H9 (cell line): ENCODE measurements around the gene RTN1. TPM values are rescaled to one million over a fixed set of nuclear protein-coding genes. Genes with fewer than 3 reads are reported as not detected.

Source experiments
- DNase-seq: peaks from one replicate; pipeline ENCODE4 v3.0.0-alpha.2; 2017
- H2AFZ ChIP-seq: one replicate; pipeline ENCODE4 v1.6.1; 2013; ENCODE audit warnings: mild to moderate bottlenecking, low read length, control low read depth, moderate library complexity
- H2AK5ac ChIP-seq: 2 replicates; pipeline ENCODE4 v1.6.1; 2013; ENCODE audit warnings: low read length, control low read depth, mixed read lengths; ENCODE audit not compliant: insufficient read length
- H2BK120ac ChIP-seq: one replicate; pipeline ENCODE4 v1.6.1; 2013; ENCODE audit warnings: low read depth, mild to moderate bottlenecking, low read length, control low read depth, inconsistent platforms; ENCODE audit not compliant: poor library complexity, severe bottlenecking
- H2BK12ac ChIP-seq: 2 replicates; pipeline ENCODE4 v1.6.1; 2013; ENCODE audit warnings: low read length, control low read depth, mixed read lengths, low read depth; ENCODE audit not compliant: insufficient read length
- H2BK15ac ChIP-seq: 2 replicates; pipeline ENCODE4 v1.6.1; 2013; ENCODE audit warnings: low read depth, low read length, control low read depth
- H2BK20ac ChIP-seq: one replicate; pipeline ENCODE4 v1.6.1; 2013; ENCODE audit warnings: low read depth, mild to moderate bottlenecking, low read length, control low read depth, inconsistent platforms; ENCODE audit not compliant: poor library complexity, severe bottlenecking
- H2BK5ac ChIP-seq: 2 replicates; pipeline ENCODE4 v1.6.1; 2013; ENCODE audit warnings: low read length, control low read depth, mixed read lengths; ENCODE audit not compliant: insufficient read length
- H3K14ac ChIP-seq: 2 replicates; pipeline ENCODE4 v1.6.1; 2013; ENCODE audit warnings: low read length, control low read depth; ENCODE audit not compliant: insufficient read depth
- H3K18ac ChIP-seq: 2 replicates; pipeline ENCODE4 v1.6.1; 2013; ENCODE audit warnings: low read depth, mild to moderate bottlenecking, mixed read lengths, low read length, control low read depth; ENCODE audit not compliant: insufficient read length
- H3K23ac ChIP-seq: 2 replicates; pipeline ENCODE4 v1.6.1; 2013; ENCODE audit warnings: low read length, control low read depth, mixed read lengths, low read depth; ENCODE audit not compliant: insufficient read length
- H3K23me2 ChIP-seq: 2 replicates; pipeline ENCODE4 v1.6.1; 2013; ENCODE audit warnings: low read depth, mild to moderate bottlenecking, mixed read lengths, low read length, control low read depth; ENCODE audit not compliant: insufficient read length, poor library complexity, severe bottlenecking
- H3K27ac ChIP-seq: 2 replicates; pipeline ENCODE4 v1.5.1; 2013; ENCODE audit warnings: low read length, control low read depth, mixed read lengths, low read depth; ENCODE audit not compliant: insufficient read length
- H3K27me3 ChIP-seq: 2 replicates; pipeline ENCODE4 v1.6.1; 2013; ENCODE audit warnings: low read length, control low read depth, inconsistent platforms; ENCODE audit not compliant: insufficient read depth
- H3K4ac ChIP-seq: 2 replicates; pipeline ENCODE4 v1.6.1; 2013; ENCODE audit warnings: low read depth, mild to moderate bottlenecking, control low read depth, inconsistent platforms, low read length, moderate library complexity
- H3K4me1 ChIP-seq: 2 replicates; pipeline ENCODE4 v1.6.1; 2013; ENCODE audit warnings: low read length, control low read depth, inconsistent platforms; ENCODE audit not compliant: insufficient read depth
- H3K4me2 ChIP-seq: 2 replicates; pipeline ENCODE4 v1.6.1; 2013; ENCODE audit warnings: low read length, control low read depth, mixed read lengths; ENCODE audit not compliant: insufficient read length, insufficient read depth
- H3K56ac ChIP-seq: 2 replicates; pipeline ENCODE4 v1.6.1; 2013; ENCODE audit warnings: low read depth, mild to moderate bottlenecking, mixed read lengths, low read length, control low read depth; ENCODE audit not compliant: insufficient read length
- H3K79me1 ChIP-seq: 2 replicates; pipeline ENCODE4 v1.6.1; 2013; ENCODE audit warnings: low read depth, mild to moderate bottlenecking, moderate library complexity, low read length, control low read depth, inconsistent platforms; ENCODE audit not compliant: insufficient read depth, poor library complexity, severe bottlenecking
- H3K79me2 ChIP-seq: 2 replicates; pipeline ENCODE4 v1.6.1; 2013; ENCODE audit warnings: low read length, control low read depth, inconsistent platforms; ENCODE audit not compliant: insufficient read depth
- H3K9ac ChIP-seq: 2 replicates; pipeline ENCODE4 v1.6.1; 2013; ENCODE audit warnings: low read length, control low read depth, mixed read lengths; ENCODE audit not compliant: insufficient read length; ENCODE audit errors: extremely low read depth
- H3K9me3 ChIP-seq: one replicate; pipeline ENCODE4 v1.6.1; 2013; ENCODE audit warnings: low read depth, low read length, inconsistent platforms; ENCODE audit not compliant: control insufficient read depth
- H3T11ph ChIP-seq: one replicate; pipeline ENCODE4 v1.6.1; 2013; ENCODE audit warnings: mild to moderate bottlenecking, low read length, control low read depth, inconsistent platforms
- H4K20me1 ChIP-seq: one replicate; pipeline ENCODE4 v1.6.1; 2013; ENCODE audit not compliant: control insufficient read depth, insufficient read length, insufficient read depth
- H4K5ac ChIP-seq: 2 replicates; pipeline ENCODE4 v1.6.1; 2013; ENCODE audit warnings: low read depth, mild to moderate bottlenecking, mixed read lengths, low read length, control low read depth; ENCODE audit not compliant: insufficient read length
- H4K8ac ChIP-seq: replicated peaks from 2 replicates; pipeline ENCODE4 v1.6.1; 2013; ENCODE audit warnings: low read length, control low read depth, mixed read lengths, low read depth; ENCODE audit not compliant: insufficient read length
- H4K91ac ChIP-seq: 2 replicates; pipeline ENCODE4 v1.6.1; 2013; ENCODE audit warnings: low read depth, mild to moderate bottlenecking, moderate library complexity, mixed read lengths, low read length, control low read depth; ENCODE audit not compliant: insufficient read length
- H3K27ac Mint-ChIP-seq, 3 experiments: 2 replicates in 2 of 3; 3 replicates in 1 of 3; pipeline ENCODE4 v1.8.0; 2020 to 2021; ENCODE audit warnings: mixed read lengths in 3 of 3, mild to moderate bottlenecking in 1 of 3, moderate library complexity in 1 of 3
- H3K27me3 Mint-ChIP-seq: 2 replicates; pipeline ENCODE4 v1.8.0; 2021; ENCODE audit warnings: low read depth, mild to moderate bottlenecking, moderate library complexity, mixed read lengths
- H3K36me3 Mint-ChIP-seq, 3 experiments: 2 replicates in 2 of 3; 3 replicates in 1 of 3; pipeline ENCODE4 v1.8.0; 2020 to 2021; ENCODE audit warnings: low read depth in 3 of 3, mixed read lengths in 3 of 3; ENCODE audit not compliant: insufficient read depth in 1 of 3
- H3K4me1 Mint-ChIP-seq, 2 experiments: 2 replicates each; pipeline ENCODE4 v1.8.0; 2020; ENCODE audit warnings: mixed read lengths in 2 of 2
- H3K4me3 Mint-ChIP-seq, 2 experiments: 2 replicates in 1 of 2; 3 replicates in 1 of 2; pipeline ENCODE4 v1.8.0; 2020 to 2021; ENCODE audit warnings: mild to moderate bottlenecking in 2 of 2, mixed read lengths in 2 of 2, moderate library complexity in 1 of 2
- H3K9me3 Mint-ChIP-seq, 2 experiments: 2 replicates in 1 of 2; 3 replicates in 1 of 2; pipeline ENCODE4 v1.8.0; 2020; ENCODE audit warnings: mild to moderate bottlenecking in 2 of 2, mixed read lengths in 2 of 2, moderate library complexity in 1 of 2
- WGBS: extraction: QIAGEN DNeasy Blood & Tissue Kit; methylation state at CpG from one replicate; pipeline ENCODE4 v1.1.7; 2013; ENCODE audit warnings: missing lambda C conversion rate, low lambda C conversion rate, mixed read lengths; ENCODE audit not compliant: insufficient read length; ENCODE audit errors: extremely low coverage; 5-methylcytosine and 5-hydroxymethylcytosine counted together
- total RNA-seq: library from RNA; stranded (reverse); gene quantifications from 2 replicates; pipeline ENCODE4 v1.2.1, GENCODE V29; 2021
- TF ChIP-seq, protein P1 (sequence below): fragments of 200-600 bp; sonication (generic); conservative IDR thresholded peaks from 3 replicates; pipeline ENCODE4 v1.8.0; 2021; ENCODE audit warnings: antibody characterized with exemption, mild to moderate bottlenecking

Gene RTN1
- total RNA-seq, 1 experiment from 2014 or later, result 1.8 TPM

GRCh38 chr14:59678352-59678751, 192.2 kb downstream of the RTN1 start:
- Histone ChIP-seq H3K79me1 (no peaks in the 10 kb centered on the region), H3K27ac (no peak overlapping the region), H2AFZ (no peak overlapping the region), H3T11ph (no peak overlapping the region), H3K9ac (no peak overlapping the region), H2BK12ac (no peak overlapping the region), H2AK5ac (no peak overlapping the region), H3K23ac (no peak overlapping the region), H3K4ac (no peak overlapping the region), H4K5ac (no peak overlapping the region), H3K27me3 (no peaks in the 10 kb centered on the region; the same call in 1 of the 2 replicates), H2BK5ac (no peak overlapping the region), H3K18ac (peak overlapping the region; percentile 8), H3K9me3 (no peaks in the 10 kb centered on the region), H3K79me2 (no peaks in the 10 kb centered on the region), H4K8ac (no peak overlapping the region), H3K56ac (no peak overlapping the region), H3K23me2 (no peaks in the 10 kb centered on the region), H3K14ac (no peak overlapping the region), H2BK20ac (no peak overlapping the region), H2BK120ac (no peak overlapping the region), H4K20me1 (no peaks in the 10 kb centered on the region), H3K4me2 (no peak overlapping the region), H3K4me1 (no peaks in the 10 kb centered on the region), H4K91ac (no peak overlapping the region), H2BK15ac (no peak overlapping the region)
- WGBS, result no CpG with 5 or more reads among the region's 2 CpGs
- Mint-ChIP-seq H3K27ac (no peak overlapping the region), H3K9me3 (no peaks in the 10 kb centered on the region), H3K4me1 (peaks cover 0 to under 1% of the 10 kb centered on the region in 2 experiments; a peak in 1 of 4 replicates), H3K36me3 (no peaks in the 10 kb centered on the region), H3K27me3 (no peaks in the 10 kb centered on the region), H3K4me3 (no peak overlapping the region)
- TF ChIP-seq, protein P1, sequence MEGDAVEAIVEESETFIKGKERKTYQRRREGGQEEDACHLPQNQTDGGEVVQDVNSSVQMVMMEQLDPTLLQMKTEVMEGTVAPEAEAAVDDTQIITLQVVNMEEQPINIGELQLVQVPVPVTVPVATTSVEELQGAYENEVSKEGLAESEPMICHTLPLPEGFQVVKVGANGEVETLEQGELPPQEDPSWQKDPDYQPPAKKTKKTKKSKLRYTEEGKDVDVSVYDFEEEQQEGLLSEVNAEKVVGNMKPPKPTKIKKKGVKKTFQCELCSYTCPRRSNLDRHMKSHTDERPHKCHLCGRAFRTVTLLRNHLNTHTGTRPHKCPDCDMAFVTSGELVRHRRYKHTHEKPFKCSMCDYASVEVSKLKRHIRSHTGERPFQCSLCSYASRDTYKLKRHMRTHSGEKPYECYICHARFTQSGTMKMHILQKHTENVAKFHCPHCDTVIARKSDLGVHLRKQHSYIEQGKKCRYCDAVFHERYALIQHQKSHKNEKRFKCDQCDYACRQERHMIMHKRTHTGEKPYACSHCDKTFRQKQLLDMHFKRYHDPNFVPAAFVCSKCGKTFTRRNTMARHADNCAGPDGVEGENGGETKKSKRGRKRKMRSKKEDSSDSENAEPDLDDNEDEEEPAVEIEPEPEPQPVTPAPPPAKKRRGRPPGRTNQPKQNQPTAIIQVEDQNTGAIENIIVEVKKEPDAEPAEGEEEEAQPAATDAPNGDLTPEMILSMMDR, result no peak
- DNase-seq, result no peak
